GM12801 (cell line): ENCODE data around the gene STX7.

Experiments used
- TF ChIP-seq, protein P1 (sequence below): IDR thresholded peaks from one replicate; pipeline ENCODE4 v1.5.1; 2011; ENCODE audit warnings: control low read depth; ENCODE audit not compliant: insufficient read length; ENCODE audit errors: extremely low read depth

STX7 gene

DNA sequence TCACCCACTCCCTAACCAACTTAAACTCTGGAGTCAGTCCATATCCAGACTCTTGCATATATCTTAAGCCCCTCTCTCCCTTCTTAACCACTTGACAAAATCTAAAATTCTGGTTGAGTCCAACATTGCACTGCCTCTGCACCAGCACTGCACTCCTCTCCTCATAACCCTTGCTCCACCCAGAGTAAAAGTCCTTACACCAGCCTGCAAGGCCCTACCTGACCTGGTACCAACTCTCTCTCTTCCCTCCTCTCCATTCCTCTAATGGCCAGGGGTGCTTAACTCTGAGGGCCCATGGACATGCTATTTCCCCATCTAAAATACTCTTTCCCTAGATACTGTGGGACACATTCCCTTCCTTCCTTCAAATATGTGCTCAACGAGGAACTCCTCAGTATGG is 21.0 kb downstream of the STX7 start:
- TF ChIP-seq, protein P1, sequence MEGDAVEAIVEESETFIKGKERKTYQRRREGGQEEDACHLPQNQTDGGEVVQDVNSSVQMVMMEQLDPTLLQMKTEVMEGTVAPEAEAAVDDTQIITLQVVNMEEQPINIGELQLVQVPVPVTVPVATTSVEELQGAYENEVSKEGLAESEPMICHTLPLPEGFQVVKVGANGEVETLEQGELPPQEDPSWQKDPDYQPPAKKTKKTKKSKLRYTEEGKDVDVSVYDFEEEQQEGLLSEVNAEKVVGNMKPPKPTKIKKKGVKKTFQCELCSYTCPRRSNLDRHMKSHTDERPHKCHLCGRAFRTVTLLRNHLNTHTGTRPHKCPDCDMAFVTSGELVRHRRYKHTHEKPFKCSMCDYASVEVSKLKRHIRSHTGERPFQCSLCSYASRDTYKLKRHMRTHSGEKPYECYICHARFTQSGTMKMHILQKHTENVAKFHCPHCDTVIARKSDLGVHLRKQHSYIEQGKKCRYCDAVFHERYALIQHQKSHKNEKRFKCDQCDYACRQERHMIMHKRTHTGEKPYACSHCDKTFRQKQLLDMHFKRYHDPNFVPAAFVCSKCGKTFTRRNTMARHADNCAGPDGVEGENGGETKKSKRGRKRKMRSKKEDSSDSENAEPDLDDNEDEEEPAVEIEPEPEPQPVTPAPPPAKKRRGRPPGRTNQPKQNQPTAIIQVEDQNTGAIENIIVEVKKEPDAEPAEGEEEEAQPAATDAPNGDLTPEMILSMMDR, result no peak

DNA sequence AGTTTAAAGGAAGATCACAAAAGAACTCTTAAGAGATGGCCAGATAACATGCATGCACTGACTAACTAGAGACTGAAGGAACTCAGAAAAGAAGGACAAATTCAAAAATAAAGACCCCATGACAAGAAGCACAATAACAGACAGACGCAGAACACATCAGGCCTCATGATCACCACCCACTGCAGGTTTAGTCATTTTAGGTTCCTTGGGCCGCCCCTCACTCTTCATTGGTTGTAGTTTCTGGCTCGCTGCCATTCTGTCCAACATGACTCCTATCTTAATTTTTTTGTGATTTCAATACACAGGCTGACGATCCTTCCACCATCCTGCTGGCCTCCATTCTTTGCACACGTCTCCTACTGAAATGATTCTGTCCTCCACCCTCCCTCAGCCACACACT is 21.6 kb downstream of the STX7 start:
- TF ChIP-seq, protein P1, result no peak

DNA sequence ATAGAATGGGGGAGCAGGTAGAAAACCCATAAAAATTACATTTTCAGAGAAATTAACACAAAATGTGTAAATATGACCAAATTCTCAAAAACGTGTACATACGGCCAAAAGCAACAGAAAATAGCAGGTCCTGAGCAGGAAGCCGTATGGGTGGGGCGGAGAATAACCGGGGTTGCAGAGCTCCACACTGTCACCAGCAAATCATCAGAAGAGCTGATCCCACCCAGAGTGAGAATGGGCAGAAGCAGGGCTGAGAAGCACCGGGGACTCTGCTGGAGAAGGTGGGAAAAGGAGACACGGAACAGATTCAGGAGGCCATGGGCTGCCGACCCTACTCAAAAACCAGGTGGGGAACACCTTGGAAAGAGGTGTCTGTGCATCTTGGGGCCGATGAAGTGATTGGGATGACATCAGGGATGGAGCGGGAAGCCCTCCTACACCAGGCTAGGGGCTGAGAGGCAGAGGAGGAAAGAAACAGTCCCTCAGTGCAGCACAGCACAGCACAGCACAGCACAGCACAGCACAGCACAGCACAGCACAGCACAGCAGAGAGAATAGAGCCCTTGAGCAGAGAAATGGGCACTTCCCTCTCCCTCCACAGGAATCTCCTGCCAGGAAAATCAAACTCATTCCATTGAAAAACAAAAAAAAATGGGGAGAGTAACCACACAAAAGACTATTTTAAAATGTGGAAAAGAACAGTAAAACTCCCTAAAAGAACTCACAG is 22.3 kb downstream of the STX7 start:
- TF ChIP-seq, protein P1, result no peak

DNA sequence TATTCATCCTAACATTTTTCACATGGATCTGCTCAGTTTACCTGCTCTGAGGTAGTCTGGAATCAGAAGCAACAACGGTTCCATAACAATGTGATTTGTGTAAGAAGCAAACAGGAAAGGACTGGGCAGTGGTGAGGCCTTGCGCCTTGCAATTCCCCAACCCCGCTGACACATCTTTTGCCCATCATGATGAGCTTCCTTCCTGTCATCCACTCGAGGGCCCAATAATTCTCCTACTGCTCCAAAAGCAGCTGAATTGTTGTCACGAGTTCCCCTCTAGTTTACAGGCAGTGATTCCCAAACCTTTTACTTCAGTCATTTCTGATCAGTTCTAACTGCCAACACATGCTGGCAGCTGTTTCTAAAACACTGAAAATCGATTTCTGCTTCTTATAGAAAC is 22.9 kb downstream of the STX7 start:
- TF ChIP-seq, protein P1, result no peak

DNA sequence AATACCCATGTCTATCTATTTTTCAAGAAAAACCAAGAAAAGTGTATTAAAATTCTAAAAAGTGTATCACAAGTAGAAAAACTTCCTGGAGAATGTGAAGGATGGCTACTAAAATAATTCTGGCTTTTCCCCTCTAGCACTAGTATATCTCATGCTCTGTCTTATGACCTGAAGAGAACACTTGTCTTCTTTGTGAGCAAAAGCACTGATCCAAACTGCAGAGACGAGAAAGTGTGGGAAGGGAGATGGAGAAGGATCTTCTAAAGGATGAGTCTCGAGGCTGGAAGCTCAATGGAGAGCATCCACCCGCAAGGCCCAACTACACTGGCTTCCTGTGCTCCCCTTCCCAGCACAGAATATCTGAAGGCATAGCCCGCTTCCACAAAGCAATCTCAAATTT is 23.5 kb downstream of the STX7 start:
- TF ChIP-seq, protein P1, result no peak

DNA sequence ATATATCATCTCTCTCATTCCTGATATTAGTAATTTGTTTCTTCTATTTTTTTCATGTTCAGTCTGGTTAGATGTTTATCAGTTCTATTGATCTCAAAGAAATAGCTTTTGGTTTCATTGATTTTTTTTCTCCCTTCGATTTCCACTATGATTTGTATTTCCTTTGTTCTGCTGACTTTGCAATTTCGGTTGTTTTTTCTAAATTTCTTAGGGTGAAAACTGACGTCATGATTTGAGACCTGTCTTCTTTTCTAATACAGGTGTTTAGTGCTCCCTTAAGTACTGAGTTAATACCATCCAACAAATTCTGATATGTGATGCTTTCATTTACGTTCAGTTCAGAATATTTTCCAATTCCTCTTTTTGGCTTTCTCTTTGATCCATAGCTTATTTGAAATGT is 25.2 kb downstream of the STX7 start:
- TF ChIP-seq, protein P1, result no peak

DNA sequence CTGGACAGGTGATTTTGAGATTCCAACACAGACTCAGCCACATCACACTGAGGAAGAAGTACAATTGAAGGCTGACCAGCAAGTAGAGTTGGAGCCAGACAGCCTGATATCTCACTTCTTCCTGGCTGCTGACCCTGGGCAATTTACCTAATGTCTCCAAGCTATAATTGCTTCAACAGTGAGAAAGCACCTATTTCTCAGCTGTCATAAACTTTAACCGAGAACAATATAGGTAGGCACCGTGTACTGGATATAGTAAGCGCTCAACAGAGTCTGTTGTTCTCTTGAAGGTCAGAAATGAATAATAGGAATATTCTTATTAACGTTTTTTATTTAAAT is 28.3 kb downstream of the STX7 start:
- TF ChIP-seq, protein P1, result no peak
